Measurements from ENCODE around the gene LDLRAD4.

DNA sequence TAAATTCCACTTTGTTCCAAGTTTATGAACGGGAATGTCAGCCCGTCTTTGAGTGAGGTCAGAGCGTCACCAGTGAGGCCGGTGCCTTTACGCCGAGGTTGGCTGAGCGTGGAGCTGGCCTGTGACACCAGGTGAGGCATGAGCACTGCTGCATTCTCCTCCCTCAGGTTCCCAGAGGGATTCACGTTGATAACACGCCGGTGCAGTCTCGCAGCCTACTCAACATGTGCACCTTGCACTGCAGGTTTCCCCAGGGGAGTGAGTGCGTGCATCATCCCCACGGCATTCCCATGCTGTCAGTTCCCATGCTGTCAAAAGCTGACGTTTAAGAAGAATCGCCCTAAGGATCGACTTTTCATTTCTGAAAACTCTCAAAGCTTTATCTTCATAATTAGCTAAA is 213.3 kb downstream of the LDLRAD4 start:
- TF ChIP-seq RFX5 (IDR thresholded peaks at IDR 0.05; ENCODE audit: low read length), result no peak
- TF ChIP-seq, protein P1, sequence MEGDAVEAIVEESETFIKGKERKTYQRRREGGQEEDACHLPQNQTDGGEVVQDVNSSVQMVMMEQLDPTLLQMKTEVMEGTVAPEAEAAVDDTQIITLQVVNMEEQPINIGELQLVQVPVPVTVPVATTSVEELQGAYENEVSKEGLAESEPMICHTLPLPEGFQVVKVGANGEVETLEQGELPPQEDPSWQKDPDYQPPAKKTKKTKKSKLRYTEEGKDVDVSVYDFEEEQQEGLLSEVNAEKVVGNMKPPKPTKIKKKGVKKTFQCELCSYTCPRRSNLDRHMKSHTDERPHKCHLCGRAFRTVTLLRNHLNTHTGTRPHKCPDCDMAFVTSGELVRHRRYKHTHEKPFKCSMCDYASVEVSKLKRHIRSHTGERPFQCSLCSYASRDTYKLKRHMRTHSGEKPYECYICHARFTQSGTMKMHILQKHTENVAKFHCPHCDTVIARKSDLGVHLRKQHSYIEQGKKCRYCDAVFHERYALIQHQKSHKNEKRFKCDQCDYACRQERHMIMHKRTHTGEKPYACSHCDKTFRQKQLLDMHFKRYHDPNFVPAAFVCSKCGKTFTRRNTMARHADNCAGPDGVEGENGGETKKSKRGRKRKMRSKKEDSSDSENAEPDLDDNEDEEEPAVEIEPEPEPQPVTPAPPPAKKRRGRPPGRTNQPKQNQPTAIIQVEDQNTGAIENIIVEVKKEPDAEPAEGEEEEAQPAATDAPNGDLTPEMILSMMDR (IDR thresholded peaks at IDR 0.05), result no peak
- no peak for TF ChIP-seq SMC3 (IDR thresholded peaks at IDR 0.05; ENCODE audit: low read depth, low read length)
- no peak for TF ChIP-seq CHD2 (IDR thresholded peaks at IDR 0.05; ENCODE audit: low read length, partially characterized antibody)
- TF ChIP-seq RXRA (IDR thresholded peaks at IDR 0.05; ENCODE audit: borderline replicate concordance, low read depth), result no peak
- no peak for TF ChIP-seq TCF12 (IDR thresholded peaks at IDR 0.05)
- TF ChIP-seq JUND (IDR thresholded peaks at IDR 0.05), result no peak
- TF ChIP-seq, protein P2, sequence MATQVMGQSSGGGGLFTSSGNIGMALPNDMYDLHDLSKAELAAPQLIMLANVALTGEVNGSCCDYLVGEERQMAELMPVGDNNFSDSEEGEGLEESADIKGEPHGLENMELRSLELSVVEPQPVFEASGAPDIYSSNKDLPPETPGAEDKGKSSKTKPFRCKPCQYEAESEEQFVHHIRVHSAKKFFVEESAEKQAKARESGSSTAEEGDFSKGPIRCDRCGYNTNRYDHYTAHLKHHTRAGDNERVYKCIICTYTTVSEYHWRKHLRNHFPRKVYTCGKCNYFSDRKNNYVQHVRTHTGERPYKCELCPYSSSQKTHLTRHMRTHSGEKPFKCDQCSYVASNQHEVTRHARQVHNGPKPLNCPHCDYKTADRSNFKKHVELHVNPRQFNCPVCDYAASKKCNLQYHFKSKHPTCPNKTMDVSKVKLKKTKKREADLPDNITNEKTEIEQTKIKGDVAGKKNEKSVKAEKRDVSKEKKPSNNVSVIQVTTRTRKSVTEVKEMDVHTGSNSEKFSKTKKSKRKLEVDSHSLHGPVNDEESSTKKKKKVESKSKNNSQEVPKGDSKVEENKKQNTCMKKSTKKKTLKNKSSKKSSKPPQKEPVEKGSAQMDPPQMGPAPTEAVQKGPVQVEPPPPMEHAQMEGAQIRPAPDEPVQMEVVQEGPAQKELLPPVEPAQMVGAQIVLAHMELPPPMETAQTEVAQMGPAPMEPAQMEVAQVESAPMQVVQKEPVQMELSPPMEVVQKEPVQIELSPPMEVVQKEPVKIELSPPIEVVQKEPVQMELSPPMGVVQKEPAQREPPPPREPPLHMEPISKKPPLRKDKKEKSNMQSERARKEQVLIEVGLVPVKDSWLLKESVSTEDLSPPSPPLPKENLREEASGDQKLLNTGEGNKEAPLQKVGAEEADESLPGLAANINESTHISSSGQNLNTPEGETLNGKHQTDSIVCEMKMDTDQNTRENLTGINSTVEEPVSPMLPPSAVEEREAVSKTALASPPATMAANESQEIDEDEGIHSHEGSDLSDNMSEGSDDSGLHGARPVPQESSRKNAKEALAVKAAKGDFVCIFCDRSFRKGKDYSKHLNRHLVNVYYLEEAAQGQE (IDR thresholded peaks at IDR 0.05; ENCODE audit: low read depth, low read length), result no peak
- TF ChIP-seq, protein P3, sequence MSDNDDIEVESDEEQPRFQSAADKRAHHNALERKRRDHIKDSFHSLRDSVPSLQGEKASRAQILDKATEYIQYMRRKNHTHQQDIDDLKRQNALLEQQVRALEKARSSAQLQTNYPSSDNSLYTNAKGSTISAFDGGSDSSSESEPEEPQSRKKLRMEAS (IDR thresholded peaks at IDR 0.05; ENCODE audit: low read depth), result no peak

Measured in SK-N-SH (cell line).